ENCODE data around the gene ADAP2.

DNA sequence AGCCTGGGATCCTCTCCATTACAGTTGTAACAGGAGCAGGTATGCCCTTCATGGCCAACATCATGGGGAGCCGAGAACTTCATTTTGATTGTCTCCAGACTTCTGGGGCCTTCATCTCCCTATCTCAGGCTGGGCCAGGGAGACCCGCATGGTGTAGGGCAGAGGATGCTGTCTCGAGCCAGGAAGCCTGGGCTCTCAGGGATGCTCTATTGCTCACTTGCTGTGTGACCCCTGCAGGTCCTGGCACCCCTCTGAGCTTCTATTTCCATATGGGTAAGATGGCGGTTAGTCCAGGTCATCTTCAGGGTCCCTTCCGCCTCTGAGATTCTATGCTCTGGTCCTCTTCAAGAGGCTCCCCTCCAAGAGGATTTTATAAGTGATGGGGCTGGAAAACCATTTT lies 28.4 kb downstream of the ADAP2 start:
- TF ChIP-seq, protein P1, sequence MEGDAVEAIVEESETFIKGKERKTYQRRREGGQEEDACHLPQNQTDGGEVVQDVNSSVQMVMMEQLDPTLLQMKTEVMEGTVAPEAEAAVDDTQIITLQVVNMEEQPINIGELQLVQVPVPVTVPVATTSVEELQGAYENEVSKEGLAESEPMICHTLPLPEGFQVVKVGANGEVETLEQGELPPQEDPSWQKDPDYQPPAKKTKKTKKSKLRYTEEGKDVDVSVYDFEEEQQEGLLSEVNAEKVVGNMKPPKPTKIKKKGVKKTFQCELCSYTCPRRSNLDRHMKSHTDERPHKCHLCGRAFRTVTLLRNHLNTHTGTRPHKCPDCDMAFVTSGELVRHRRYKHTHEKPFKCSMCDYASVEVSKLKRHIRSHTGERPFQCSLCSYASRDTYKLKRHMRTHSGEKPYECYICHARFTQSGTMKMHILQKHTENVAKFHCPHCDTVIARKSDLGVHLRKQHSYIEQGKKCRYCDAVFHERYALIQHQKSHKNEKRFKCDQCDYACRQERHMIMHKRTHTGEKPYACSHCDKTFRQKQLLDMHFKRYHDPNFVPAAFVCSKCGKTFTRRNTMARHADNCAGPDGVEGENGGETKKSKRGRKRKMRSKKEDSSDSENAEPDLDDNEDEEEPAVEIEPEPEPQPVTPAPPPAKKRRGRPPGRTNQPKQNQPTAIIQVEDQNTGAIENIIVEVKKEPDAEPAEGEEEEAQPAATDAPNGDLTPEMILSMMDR (IDR thresholded peaks at IDR 0.05): no peak
- no peak for TF ChIP-seq POLR2A (IDR thresholded peaks at IDR 0.05)

Measured in Peyer's patch (tissue), 4 donors.